Measurements from ENCODE around the gene PIGQ.

Gene PIGQ

GRCh38 chr16:572865-573650, 3.3 kb downstream of the PIGQ start:
- DNase-seq = no peak

- no peak for DNase-seq
Observed at GRCh38 chr16:574021-574760, 4.4 kb downstream of the PIGQ start.

GRCh38 chr16:575354-576196, 5.8 kb downstream of the PIGQ start:
- DNase-seq = no peak

- DNase-seq = no peak
Observed at GRCh38 chr16:576197-576822, 6.5 kb downstream of the PIGQ start.

- DNase-seq = no peak
Observed at GRCh38 chr16:576823-577201, 7.0 kb downstream of the PIGQ start.

- no peak for DNase-seq
Observed at GRCh38 chr16:577796-578195, 8.0 kb downstream of the PIGQ start.

GRCh38 chr16:578232-578869, 8.6 kb downstream of the PIGQ start:
- no peak for DNase-seq

- peak; percentile 32 to 75 for DNase-seq
Observed at GRCh38 chr16:578870-579405, 9.2 kb downstream of the PIGQ start.

- DNase-seq = no peak
Observed at GRCh38 chr16:580141-580945, 10.6 kb downstream of the PIGQ start.

GRCh38 chr16:580946-581498, 11.3 kb downstream of the PIGQ start:
- no peak for DNase-seq

- DNase-seq = no peak
Observed at GRCh38 chr16:582218-582613, 12.4 kb downstream of the PIGQ start.

GRCh38 chr16:582614-583331, 13.0 kb downstream of the PIGQ start:
- no peak for DNase-seq

- no peak for DNase-seq
Observed at GRCh38 chr16:583470-583814, 13.7 kb downstream of the PIGQ start.

GRCh38 chr16:583815-584591, 14.2 kb downstream of the PIGQ start:
- no peak for DNase-seq

- no peak for DNase-seq
Observed at GRCh38 chr16:585351-585750, 15.6 kb downstream of the PIGQ start.

- DNase-seq = no peak
Observed at GRCh38 chr16:586047-586644, 16.4 kb downstream of the PIGQ start.

GRCh38 chr16:586645-587590, 17.1 kb downstream of the PIGQ start:
- DNase-seq = no peak

GRCh38 chr16:588639-588888, 18.8 kb downstream of the PIGQ start:
- DNase-seq = peak in 1 of 2 experiments; percentile 45
